ENCODE measurements around the gene CCDC51. TPM values are rescaled to one million over a fixed set of nuclear protein-coding genes. Genes with fewer than 3 reads are reported as not detected.

Gene CCDC51
- total and polyA plus RNA-seq, 2 of the 13 experiments (the other 11 are each of a cell fraction or from before 2014, with no cell fraction given), result 18.1 to 29.4 TPM

GRCh38 chr3:48433472-48434118 lies 6.3 kb downstream of the CCDC51 start (continued):
- TF ChIP-seq ZC3H4 (CRISPR knock-in tag; IDR thresholded peaks at IDR 0.05; ENCODE audit: borderline replicate concordance) (no peak), RCOR2 (CRISPR knock-in tag; IDR thresholded peaks at IDR 0.05) (no peak), RNF2 (conservative IDR thresholded peaks at IDR 0.05; ENCODE audit: low read depth) (no peak), MLLT10 (CRISPR knock-in tag; IDR thresholded peaks at IDR 0.05) (no peak), IRF1 (CRISPR knock-in tag; IDR thresholded peaks at IDR 0.05; ENCODE audit: low read depth) (no peak), TFAP4 (IDR thresholded peaks at IDR 0.05; ENCODE audit: borderline replicate concordance, low read depth) (peak; percentile 31; the same call in 1 of the 2 replicates), ZNF772 (CRISPR knock-in tag; IDR thresholded peaks at IDR 0.05) (0 out of 2 replicates have a peak, but pooled peaks have one; percentile 33), ZNF766 (CRISPR knock-in tag; IDR thresholded peaks at IDR 0.05; ENCODE audit: borderline replicate concordance) (no peak), MXD1 (CRISPR knock-in tag; IDR thresholded peaks at IDR 0.05) (no peak), RBFOX2 (IDR thresholded peaks at IDR 0.05; ENCODE audit: low read depth, low read length) (no peak), ZSCAN31 (CRISPR knock-in tag; IDR thresholded peaks at IDR 0.05; ENCODE audit: low read depth) (no peak), PITX1 (CRISPR knock-in tag; IDR thresholded peaks at IDR 0.05) (peak; percentile 80), FOXO4 (CRISPR knock-in tag; conservative IDR thresholded peaks at IDR 0.05) (no peak), ZNF549 (CRISPR knock-in tag; IDR thresholded peaks at IDR 0.05) (no peak), ARID5B (CRISPR knock-in tag; IDR thresholded peaks at IDR 0.05) (peak; percentile 55; the same call in 1 of the 2 replicates), ZBTB2 (CRISPR knock-in tag; IDR thresholded peaks at IDR 0.05; ENCODE audit: low read depth) (no peak)

Data from HepG2 (cell line).